SK-N-SH (cell line): ENCODE measurements around the gene CD274. TPM values are rescaled to one million over a fixed set of nuclear protein-coding genes. Genes with fewer than 3 reads are reported as not detected.

Experiments
- CTCF ChIA-PET: fragments of 300-600, 350-600 bp; formaldehyde crosslinking; extraction: SDS; loops from one replicate; lab custom pipeline; 2021; lab: Yijun Ruan, JAX
- POLR2A ChIA-PET: fragments of 350-600 bp; sonication (Branson Sonifier 250); formaldehyde crosslinking; extraction: SDS; loops from one replicate; lab custom pipeline; 2020; ENCODE audit warnings: antibody characterized with exemption, inconsistent platforms; lab: Yijun Ruan, JAX
- DNase-seq: peaks from one replicate; pipeline ENCODE4 v3.0.0; 2012
- H2AFZ ChIP-seq: fragments of 200-600 bp; sonication (generic); 2 replicates; pipeline ENCODE4 v1.8.1; 2016; ENCODE audit warnings: antibody characterized with exemption, mild to moderate bottlenecking, low read depth
- H3F3A ChIP-seq: fragments of 200-600 bp; sonication (generic); replicated peaks from 2 replicates; pipeline ENCODE3; 2016; ENCODE audit warnings: antibody characterized with exemption, mild to moderate bottlenecking; ENCODE audit not compliant: insufficient read depth
- H3K27ac ChIP-seq, 2 experiments: fragments of 200-500 bp in 1 of 2; fragments of 200-600 bp in 1 of 2; sonication (Bioruptor generic) in 1 of 2; sonication (generic), shearing (Covaris generic) in 1 of 2; 2 replicates each; pipeline versions ENCODE4 v1.5.1 to v1.6.1; 2014 to 2016; ENCODE audit warnings: low read depth in 2 of 2, inconsistent platforms in 1 of 2, low read length in 1 of 2, mild to moderate bottlenecking in 1 of 2, mixed read lengths in 1 of 2
- H3K27me3 ChIP-seq: fragments of 200-600 bp; sonication (generic), shearing (Covaris generic); 2 replicates; pipeline ENCODE4 v1.6.1; 2016; ENCODE audit warnings: mixed run types; ENCODE audit not compliant: insufficient read depth
- H3K36me3 ChIP-seq, 2 experiments: fragments of 200-500 bp in 1 of 2; fragments of 200-600 bp in 1 of 2; sonication (Bioruptor generic) in 1 of 2; sonication (generic) in 1 of 2; replicated peaks in 1 of 2; 2 replicates each; pipeline versions ENCODE3 to v1.5.1; 2014 to 2016; ENCODE audit warnings: low read length in 1 of 2, mild to moderate bottlenecking in 1 of 2; ENCODE audit not compliant: insufficient read depth in 2 of 2, control insufficient read depth in 1 of 2
- H3K4me1 ChIP-seq, 2 experiments: fragments of 200-500 bp in 1 of 2; fragments of 200-600 bp in 1 of 2; sonication (Bioruptor generic) in 1 of 2; sonication (generic), shearing (Covaris generic) in 1 of 2; 2 replicates each; pipeline versions ENCODE4 v1.5.1 to v1.6.1; 2014 to 2016; ENCODE audit warnings: low read depth in 1 of 2, low read length in 1 of 2, mixed run types in 1 of 2; ENCODE audit not compliant: insufficient read depth in 2 of 2, control insufficient read depth in 1 of 2
- H3K4me2 ChIP-seq: fragments of 200-600 bp; sonication (generic), shearing (Covaris generic); 2 replicates; pipeline ENCODE4 v1.6.1; 2017; ENCODE audit warnings: mixed run types
- H3K4me3 ChIP-seq, 2 experiments: fragments of 200-500 bp in 1 of 2; fragments of 200-600 bp in 1 of 2; sonication (Bioruptor generic) in 1 of 2; sonication (generic), shearing (Covaris generic) in 1 of 2; 2 replicates each; pipeline versions ENCODE4 v1.5.1 to v1.8.1; 2014 to 2016; ENCODE audit warnings: low read depth in 2 of 2, inconsistent platforms in 1 of 2, low read length in 1 of 2, mild to moderate bottlenecking in 1 of 2, mixed read lengths in 1 of 2, moderate library complexity in 1 of 2
- H3K79me2 ChIP-seq: fragments of 200-600 bp; sonication (generic); 2 replicates; pipeline ENCODE4 v1.8.1; 2017; ENCODE audit warnings: mild to moderate bottlenecking; ENCODE audit not compliant: insufficient read depth
- H3K9ac ChIP-seq: fragments of 200-600 bp; sonication (generic); 2 replicates; pipeline ENCODE4 v1.6.1; 2017; ENCODE audit warnings: mixed run types
- H3K9me2 ChIP-seq: fragments of 200-600 bp; sonication (generic); 2 replicates; pipeline ENCODE4 v1.6.1; 2017; ENCODE audit warnings: mixed run types
- H3K9me3 ChIP-seq: fragments of 200-600 bp; sonication (generic); 2 replicates; pipeline ENCODE4 v1.6.1; 2017; ENCODE audit warnings: mixed run types, mild to moderate bottlenecking, moderate library complexity
- H4K20me1 ChIP-seq: fragments of 200-600 bp; sonication (generic); 2 replicates; pipeline ENCODE4 v1.6.1; 2017; ENCODE audit warnings: mild to moderate bottlenecking, mixed run types; ENCODE audit not compliant: insufficient read depth
- ELF1 ChIP-seq: IDR thresholded peaks from 2 replicates; pipeline ENCODE4 v1.4.0; 2012
- EP300 ChIP-seq, 2 experiments: IDR thresholded peaks; 2 replicates each; pipeline versions ENCODE4 v1.4.0 to v1.6.1; 2012; ENCODE audit warnings: borderline replicate concordance in 1 of 2, low read depth in 1 of 2, low read length in 1 of 2
- EZH2phosphoT487 ChIP-seq: fragments of 200-600 bp; sonication (generic); IDR thresholded peaks from 2 replicates; pipeline ENCODE4 v1.6.1; 2017; ENCODE audit warnings: low read depth, mixed run types, mild to moderate bottlenecking, antibody characterized with exemption, moderate library complexity, borderline replicate concordance
- FOSL2 ChIP-seq: IDR thresholded peaks from 2 replicates; pipeline ENCODE4 v1.4.0; 2012; ENCODE audit warnings: low read depth, mild to moderate bottlenecking, moderate library complexity, borderline replicate concordance
- FOXJ3 ChIP-seq: sonication (generic); formaldehyde crosslinking; IDR thresholded peaks from 2 replicates; pipeline ENCODE4 v1.5.1; 2020; ENCODE audit warnings: mild to moderate bottlenecking, missing genetic modification reagents
- GABPA ChIP-seq: IDR thresholded peaks from 2 replicates; pipeline ENCODE4 v1.4.0; 2012; ENCODE audit warnings: low read depth, mild to moderate bottlenecking
- GATA2 ChIP-seq: sonication (generic); formaldehyde crosslinking; IDR thresholded peaks from 2 replicates; pipeline ENCODE4 v1.5.0; 2020; ENCODE audit warnings: mild to moderate bottlenecking, missing genetic modification reagents
- JUND ChIP-seq: IDR thresholded peaks from 2 replicates; pipeline ENCODE4 v1.4.0; 2012
- MEF2A ChIP-seq: IDR thresholded peaks from 2 replicates; pipeline ENCODE4 v1.4.0; 2012; ENCODE audit warnings: low read depth, borderline replicate concordance
- MXI1 ChIP-seq: IDR thresholded peaks from 2 replicates; pipeline ENCODE4 v1.6.1; 2012; ENCODE audit warnings: mild to moderate bottlenecking, low read depth, low read length, improper control_type of control experiment
- POLR2AphosphoS5 ChIP-seq: IDR thresholded peaks from 2 replicates; pipeline ENCODE4 v1.6.1; 2012; ENCODE audit warnings: low read depth, low read length
- TCF12 ChIP-seq: IDR thresholded peaks from 2 replicates; pipeline ENCODE4 v1.4.0; 2012
- YY1 ChIP-seq: IDR thresholded peaks from 2 replicates; pipeline ENCODE4 v1.4.0; 2012; ENCODE audit warnings: low read depth, mild to moderate bottlenecking
- WGBS: methylation state at CpG from one replicate; pipeline ENCODE4 v1.1.6; 2017; ENCODE audit warnings: low lambda C conversion rate; 5-methylcytosine and 5-hydroxymethylcytosine counted together
- polyA plus RNA-seq, 3 experiments: library from polyadenylated mRNA; depleted of rRNA; stranded (reverse); fragments of >200 nt; gene quantifications; 2 replicates each; pipeline ENCODE4 v1.2.3, GENCODE V29; 2012
- TF ChIP-seq, protein P1 (sequence below): fragments of 150-350 bp; IDR thresholded peaks from 2 replicates; pipeline ENCODE4 v1.6.1; 2017; ENCODE audit warnings: antibody characterized with exemption, low read length, low read depth, borderline replicate concordance
- TF ChIP-seq, protein P2 (sequence below): IDR thresholded peaks from 2 replicates; pipeline ENCODE4; 2012
- TF ChIP-seq, protein P3 (sequence below): IDR thresholded peaks from 2 replicates; pipeline ENCODE4 v1.4.0; 2012; ENCODE audit warnings: low read depth, borderline replicate concordance
- TF ChIP-seq, protein P4 (sequence below): fragments of 150-350 bp; IDR thresholded peaks from 2 replicates; pipeline ENCODE4 v1.6.1; 2016; ENCODE audit warnings: mild to moderate bottlenecking, low read depth, low read length

CD274 gene
- polyA plus RNA-seq, 1 of the 3 experiments (the other 2 are of a cell fraction): 25.8 TPM

- Histone ChIP-seq H3K27ac (peak overlapping the region in 1 of 2 experiments; percentile 75; a peak in 1 of 4 replicates), H3K79me2 (peaks cover 47% of the 10 kb centered on the region), H3K36me3 (no peaks in the 10 kb centered on the region), H4K20me1 (no peaks in the 10 kb centered on the region), H3K4me2 (peak overlapping the region; percentile 78), H3K9ac (no peak overlapping the region), H3F3A (peaks cover 29% of the 10 kb centered on the region), H3K9me3 (no peaks in the 10 kb centered on the region), H3K27me3 (no peaks in the 10 kb centered on the region), H3K4me3 (no peak overlapping the region), H3K9me2 (no peaks in the 10 kb centered on the region), H2AFZ (peak overlapping the region; percentile 88; the same call in 1 of the 2 replicates), H3K4me1 (peaks cover 5 to 18% of the 10 kb centered on the region in 2 experiments; a peak in 3 of 4 replicates)
- DNase-seq: no peak
- POLR2A ChIA-PET: no interaction called here
- 84% methylated on average over 5 of the region's 5 CpGs for WGBS
- CTCF ChIA-PET: interaction anchor here (0.7 to 4.5 kb wide), 13 partner anchors 9 to 844 kb away, joined by 3 to 51 read pairs (median 4); partner anchors contain the start of genes PLGRKT and RCL1
- TF ChIP-seq GABPA: no peak
- no peak for TF ChIP-seq FOXJ3
- TF ChIP-seq GATA2 (CRISPR knock-in tag): no peak
- TF ChIP-seq, protein P1, sequence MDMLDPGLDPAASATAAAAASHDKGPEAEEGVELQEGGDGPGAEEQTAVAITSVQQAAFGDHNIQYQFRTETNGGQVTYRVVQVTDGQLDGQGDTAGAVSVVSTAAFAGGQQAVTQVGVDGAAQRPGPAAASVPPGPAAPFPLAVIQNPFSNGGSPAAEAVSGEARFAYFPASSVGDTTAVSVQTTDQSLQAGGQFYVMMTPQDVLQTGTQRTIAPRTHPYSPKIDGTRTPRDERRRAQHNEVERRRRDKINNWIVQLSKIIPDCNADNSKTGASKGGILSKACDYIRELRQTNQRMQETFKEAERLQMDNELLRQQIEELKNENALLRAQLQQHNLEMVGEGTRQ: no peak
- TF ChIP-seq YY1: no peak
- TF ChIP-seq EZH2phosphoT487: no peak
- TF ChIP-seq, protein P2, sequence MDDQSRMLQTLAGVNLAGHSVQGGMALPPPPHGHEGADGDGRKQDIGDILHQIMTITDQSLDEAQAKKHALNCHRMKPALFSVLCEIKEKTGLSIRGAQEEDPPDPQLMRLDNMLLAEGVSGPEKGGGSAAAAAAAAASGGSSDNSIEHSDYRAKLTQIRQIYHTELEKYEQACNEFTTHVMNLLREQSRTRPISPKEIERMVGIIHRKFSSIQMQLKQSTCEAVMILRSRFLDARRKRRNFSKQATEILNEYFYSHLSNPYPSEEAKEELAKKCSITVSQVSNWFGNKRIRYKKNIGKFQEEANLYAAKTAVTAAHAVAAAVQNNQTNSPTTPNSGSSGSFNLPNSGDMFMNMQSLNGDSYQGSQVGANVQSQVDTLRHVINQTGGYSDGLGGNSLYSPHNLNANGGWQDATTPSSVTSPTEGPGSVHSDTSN: no peak
- no peak for TF ChIP-seq TCF12
- no peak for TF ChIP-seq MXI1
- TF ChIP-seq POLR2AphosphoS5: no peak
- TF ChIP-seq FOSL2: no peak
- TF ChIP-seq, protein P3, sequence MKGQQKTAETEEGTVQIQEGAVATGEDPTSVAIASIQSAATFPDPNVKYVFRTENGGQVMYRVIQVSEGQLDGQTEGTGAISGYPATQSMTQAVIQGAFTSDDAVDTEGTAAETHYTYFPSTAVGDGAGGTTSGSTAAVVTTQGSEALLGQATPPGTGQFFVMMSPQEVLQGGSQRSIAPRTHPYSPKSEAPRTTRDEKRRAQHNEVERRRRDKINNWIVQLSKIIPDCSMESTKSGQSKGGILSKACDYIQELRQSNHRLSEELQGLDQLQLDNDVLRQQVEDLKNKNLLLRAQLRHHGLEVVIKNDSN: no peak
- TF ChIP-seq, protein P4, sequence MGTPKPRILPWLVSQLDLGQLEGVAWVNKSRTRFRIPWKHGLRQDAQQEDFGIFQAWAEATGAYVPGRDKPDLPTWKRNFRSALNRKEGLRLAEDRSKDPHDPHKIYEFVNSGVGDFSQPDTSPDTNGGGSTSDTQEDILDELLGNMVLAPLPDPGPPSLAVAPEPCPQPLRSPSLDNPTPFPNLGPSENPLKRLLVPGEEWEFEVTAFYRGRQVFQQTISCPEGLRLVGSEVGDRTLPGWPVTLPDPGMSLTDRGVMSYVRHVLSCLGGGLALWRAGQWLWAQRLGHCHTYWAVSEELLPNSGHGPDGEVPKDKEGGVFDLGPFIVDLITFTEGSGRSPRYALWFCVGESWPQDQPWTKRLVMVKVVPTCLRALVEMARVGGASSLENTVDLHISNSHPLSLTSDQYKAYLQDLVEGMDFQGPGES: no peak
- TF ChIP-seq JUND: no peak
- no peak for TF ChIP-seq MEF2A
- no peak for TF ChIP-seq ELF1
- TF ChIP-seq EP300 (IDR thresholded peaks at IDR 0.05; ENCODE audit: borderline replicate concordance in 1 of 2, low read depth in 1 of 2, low read length in 1 of 2): no peak
Measured at GRCh38 chr9:5448461-5449435, 1.6 kb upstream of the CD274 start.
